Colonic mucosa (tissue), 2 donors: ENCODE data around the gene PSG11. TPM values are rescaled to one million over a fixed set of nuclear protein-coding genes. Genes with fewer than 3 reads are reported as not detected.

Source experiments
- total RNA-seq, 2 donors: library from RNA; stranded (reverse); fragmentation: NEBNext Ultra II Directional in 1 of 2; extraction: Animal tissue kit (Norgen Biotek cat#: 25700) in 1 of 2; gene quantifications; one replicate each; pipeline ENCODE4 v1.2.1, GENCODE V29; 2021
- donor health status: DM: no; HTN: no; CAD: no.
- donor health status: DM: no; HTN: no; CAD: no.

The PSG11 gene
- total RNA-seq, 2 donors from 2014 or later = not detected

Other genes with a start within 250 kb of the PSG11 start
- gene PSG1, start 146.8 kb downstream of the PSG11 start, total RNA-seq = not detected
- not detected for gene PSG6, start 108.6 kb downstream of the PSG11 start, total RNA-seq
- not detected for gene PSG7, start 89.3 kb downstream of the PSG11 start, total RNA-seq
- not detected for gene PSG2, start 56.2 kb upstream of the PSG11 start, total RNA-seq
- not detected for gene PSG5, start 160.1 kb upstream of the PSG11 start, total RNA-seq
- gene PSG4, start 179.2 kb upstream of the PSG11 start, total RNA-seq = not detected
- gene PSG9, start 243.1 kb upstream of the PSG11 start, total RNA-seq = not detected